Duodenal mucosa (tissue), 2 donors: ENCODE data around the gene REEP3.
"Not testable (repeated sequence)": the region's sequence is repeated elsewhere in the genome, so short reads cannot be mapped to it uniquely, and the experiment has no call there.

Source experiments
- H3K27ac ChIP-seq: one replicate; pipeline ENCODE4 v1.7.0; 2013; ENCODE audit warnings: low read depth, low read length
- H3K27me3 ChIP-seq, 2 donors: one replicate each; pipeline ENCODE4 v1.7.0; 2013; ENCODE audit warnings: low read length in 2 of 2, control low read depth in 1 of 2; ENCODE audit not compliant: insufficient read depth in 2 of 2, control insufficient read depth in 1 of 2
- H3K36me3 ChIP-seq, 2 donors: one replicate each; pipeline ENCODE4 v1.7.0; 2013; ENCODE audit warnings: low read length in 2 of 2, control low read depth in 1 of 2; ENCODE audit not compliant: insufficient read depth in 2 of 2, control insufficient read depth in 1 of 2
- H3K4me1 ChIP-seq, 2 donors: one replicate each; pipeline ENCODE4 v1.7.0; 2013; ENCODE audit warnings: low read length in 2 of 2, control low read depth in 1 of 2; ENCODE audit not compliant: insufficient read depth in 2 of 2, control insufficient read depth in 1 of 2
- H3K4me3 ChIP-seq, 2 donors: one replicate each; pipeline ENCODE4 v1.7.0; 2013; ENCODE audit warnings: low read length in 2 of 2, low read depth in 1 of 2
- H3K9ac ChIP-seq, 2 donors: one replicate each; pipeline ENCODE4 v1.7.0; 2013; ENCODE audit warnings: low read length in 2 of 2, low read depth in 1 of 2
- H3K9me3 ChIP-seq, 2 donors: one replicate each; pipeline ENCODE4 v1.7.0; 2013; ENCODE audit warnings: low read length in 2 of 2, control low read depth in 1 of 2; ENCODE audit not compliant: control insufficient read depth in 1 of 2

Gene REEP3

GRCh38 chr10:63562857-63563256 is 41.7 kb downstream of the REEP3 start:
- Histone ChIP-seq H3K4me1 (no peaks in the 10 kb centered on the region), H3K9ac (no peak overlapping the region), H3K4me3 (no peak overlapping the region), H3K27me3 (no peaks in the 10 kb centered on the region), H3K9me3 (no peaks in the 10 kb centered on the region), H3K27ac (no peak overlapping the region), H3K36me3 (no peaks in the 10 kb centered on the region)

GRCh38 chr10:63563623-63564022 is 42.4 kb downstream of the REEP3 start:
- Histone ChIP-seq H3K36me3 (peaks cover 0 to 1% of the 10 kb centered on the region in 2 donors), H3K4me1 (no peaks in the 10 kb centered on the region), H3K27me3 (no peaks in the 10 kb centered on the region), H3K4me3 (no peak overlapping the region), H3K9me3 (no peaks in the 10 kb centered on the region), H3K27ac (no peak overlapping the region), H3K9ac (no peak overlapping the region)

- not testable (repeated sequence) for H3K4me1 ChIP-seq, H3K9me3 ChIP-seq, H3K4me3 ChIP-seq, H3K27me3 ChIP-seq, H3K36me3 ChIP-seq, H3K27ac ChIP-seq, H3K9ac ChIP-seq
Observed at GRCh38 chr10:63564731-63565130, 43.5 kb downstream of the REEP3 start.

- no peak overlapping the region for H3K4me3 ChIP-seq
- no peak overlapping the region for H3K27ac ChIP-seq
- H3K27me3 ChIP-seq, result no peaks in the 10 kb centered on the region
- H3K4me1 ChIP-seq, result peaks cover 7 to 12% of the 10 kb centered on the region in 2 donors
- peaks cover 0 to 12% of the 10 kb centered on the region in 2 donors for H3K36me3 ChIP-seq
- H3K9me3 ChIP-seq, result no peaks in the 10 kb centered on the region
- H3K9ac ChIP-seq, result no peak overlapping the region
Observed at GRCh38 chr10:63573068-63573697, 52.0 kb downstream of the REEP3 start.

- no peak overlapping the region for H3K27ac ChIP-seq
- H3K27me3 ChIP-seq, result no peaks in the 10 kb centered on the region
- no peaks in the 10 kb centered on the region for H3K9me3 ChIP-seq
- no peak overlapping the region for H3K9ac ChIP-seq
- H3K36me3 ChIP-seq, result peaks cover 0 to 7% of the 10 kb centered on the region in 2 donors
- H3K4me1 ChIP-seq, result peaks cover 7 to 12% of the 10 kb centered on the region in 2 donors
- no peak overlapping the region for H3K4me3 ChIP-seq
Observed at GRCh38 chr10:63574011-63574410, 52.8 kb downstream of the REEP3 start.

- Histone ChIP-seq H3K9ac (no peak overlapping the region), H3K36me3 (no peaks in the 10 kb centered on the region), H3K4me1 (peaks cover 7 to 12% of the 10 kb centered on the region in 2 donors), H3K27me3 (no peaks in the 10 kb centered on the region), H3K4me3 (no peak overlapping the region), H3K9me3 (no peaks in the 10 kb centered on the region), H3K27ac (no peak overlapping the region)
Observed at GRCh38 chr10:63576501-63576900, 55.3 kb downstream of the REEP3 start.

GRCh38 chr10:63578501-63578900 is 57.3 kb downstream of the REEP3 start:
- no peak overlapping the region for H3K4me3 ChIP-seq
- H3K4me1 ChIP-seq, result peaks cover 1 to 2% of the 10 kb centered on the region in 2 donors
- H3K9me3 ChIP-seq, result no peaks in the 10 kb centered on the region
- H3K27ac ChIP-seq, result no peak overlapping the region
- H3K27me3 ChIP-seq, result no peaks in the 10 kb centered on the region
- no peaks in the 10 kb centered on the region for H3K36me3 ChIP-seq
- no peak overlapping the region for H3K9ac ChIP-seq

DNA sequence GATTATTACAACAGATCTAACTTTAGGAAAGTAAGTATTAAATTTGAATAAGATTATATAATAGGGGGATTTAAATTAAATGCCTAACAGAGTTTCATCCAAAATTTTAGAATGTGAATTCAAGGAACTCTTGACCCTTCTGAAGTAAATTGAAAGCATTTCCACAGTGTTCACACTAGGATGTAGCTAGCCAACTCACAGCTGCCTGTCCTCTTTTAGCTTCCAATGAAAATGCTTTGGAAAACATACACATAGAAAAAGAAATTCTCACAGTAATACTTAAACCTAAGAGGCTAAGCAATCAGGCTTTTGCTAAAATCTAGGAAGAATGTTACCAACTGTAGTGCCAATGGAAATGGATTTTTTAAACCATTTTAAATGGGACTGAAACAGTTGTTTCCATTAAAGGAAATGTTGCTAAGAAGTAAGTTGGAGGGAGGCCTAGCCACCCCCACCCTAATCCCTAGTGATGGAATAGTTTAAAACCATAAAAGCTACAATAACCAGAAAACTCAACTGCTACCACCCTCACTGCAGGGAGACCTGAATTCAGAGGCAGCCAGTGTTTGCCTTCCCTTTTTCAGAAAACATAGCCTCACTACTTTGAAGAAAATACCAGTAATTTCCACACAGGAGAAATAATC is 58.3 kb downstream of the REEP3 start:
- Histone ChIP-seq H3K9me3 (no peaks in the 10 kb centered on the region), H3K27me3 (no peaks in the 10 kb centered on the region), H3K4me3 (no peak overlapping the region), H3K9ac (no peak overlapping the region), H3K4me1 (no peaks in the 10 kb centered on the region), H3K36me3 (no peaks in the 10 kb centered on the region), H3K27ac (no peak overlapping the region)

GRCh38 chr10:63582690-63583089 is 61.5 kb downstream of the REEP3 start:
- no peaks in the 10 kb centered on the region for H3K36me3 ChIP-seq
- peaks cover 5 to 15% of the 10 kb centered on the region in 2 donors for H3K4me1 ChIP-seq
- no peaks in the 10 kb centered on the region for H3K27me3 ChIP-seq
- no peak overlapping the region for H3K27ac ChIP-seq
- H3K9ac ChIP-seq, result no peak overlapping the region
- no peaks in the 10 kb centered on the region for H3K9me3 ChIP-seq
- no peak overlapping the region for H3K4me3 ChIP-seq

DNA sequence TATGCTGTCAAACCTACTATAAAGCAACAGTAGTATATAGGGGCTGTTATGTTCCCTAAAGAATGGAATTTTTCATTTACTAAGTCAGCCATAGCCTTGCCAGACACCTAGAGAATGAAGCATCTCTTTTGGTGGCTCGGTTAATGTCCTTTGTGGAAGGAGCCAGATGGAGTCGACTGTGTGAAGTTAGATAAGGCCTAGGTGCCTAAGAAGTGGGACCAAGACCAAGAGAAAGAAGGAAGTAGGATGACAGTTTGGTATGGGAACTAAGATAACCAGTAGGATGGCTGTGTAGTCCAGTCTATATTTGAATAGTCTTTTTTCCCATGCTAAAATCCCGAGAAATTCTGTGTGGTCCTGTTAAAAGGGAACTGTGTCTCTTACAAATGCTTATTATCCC is 62.2 kb downstream of the REEP3 start:
- no peaks in the 10 kb centered on the region for H3K9me3 ChIP-seq
- no peak overlapping the region for H3K9ac ChIP-seq
- H3K4me1 ChIP-seq, result peaks cover 5 to 20% of the 10 kb centered on the region in 2 donors
- no peak overlapping the region for H3K27ac ChIP-seq
- no peak overlapping the region for H3K4me3 ChIP-seq
- no peaks in the 10 kb centered on the region for H3K27me3 ChIP-seq
- H3K36me3 ChIP-seq, result no peaks in the 10 kb centered on the region
